K562 (cell line): ENCODE results near the gene HSPA4L. TPM values are rescaled to one million over a fixed set of nuclear protein-coding genes. Genes with fewer than 3 reads are reported as not detected.
A peak's percentile ranks its signal among the peaks of the same experiment; 100 is the strongest.

Experiments
- ATAC-seq: fragments of 200-7000 bp; cut with Tn5 transposase; 3 replicates; pipeline ENCODE4 v1.9.1; 2020; ENCODE audit warnings: moderate library complexity
- BruUV-seq: library from RNA; stranded (reverse); fragments of 400-500 nt; replicated peaks from 2 replicates; lab custom pipeline; 2021; lab: Mats Ljungman, UMichigan
- CTCF ChIA-PET: fragments of 300-600 bp; formaldehyde crosslinking; extraction: SDS; loops from one replicate; lab custom pipeline; 2021; ENCODE audit warnings: low intra/inter-chr PET ratio; lab: Yijun Ruan, JAX
- POLR2A ChIA-PET: fragments of 300-600, 350-650 bp; sonication (Branson Sonifier 250); formaldehyde crosslinking; extraction: SDS; loops from one replicate; lab custom pipeline; 2021; ENCODE audit warnings: antibody characterized with exemption, inconsistent platforms; lab: Yijun Ruan, JAX
- DNase-seq, 4 experiments: peaks; one replicate each; pipeline versions ENCODE4 v3.0.0 to v3.0.0-alpha.2; 2011 to 2018; ENCODE audit warnings: low spot score in 3 of 4, mixed read lengths in 3 of 4; ENCODE audit errors: extremely low read depth in 1 of 4
- FAIRE-seq: peaks from 2 replicates; lab custom pipeline; 2011; peaks lifted over from hg19 to GRCh38; lab: Jason Lieb, UNC
- H2AFZ ChIP-seq: 2 replicates; pipeline ENCODE4 v1.6.0; 2011; ENCODE audit warnings: low read depth, low read length, control low read depth, inconsistent platforms
- H3K27ac ChIP-seq: fragments of 200-600 bp; 3 replicates; pipeline ENCODE4 v1.8.0; 2011; ENCODE audit warnings: low read depth, mild to moderate bottlenecking, control low read depth, inconsistent platforms, low read length, moderate library complexity, mixed read lengths; ENCODE audit errors: extremely low read depth
- H3K27me3 ChIP-seq, 2 experiments: fragments of 300-600 bp in 1 of 2; 2 replicates in 1 of 2; 3 replicates in 1 of 2; pipeline versions ENCODE4 v1.6.0 to v1.8.0; 2011; ENCODE audit warnings: inconsistent platforms in 2 of 2, low read length in 2 of 2, mild to moderate bottlenecking in 1 of 2, mixed read lengths in 1 of 2, moderate library complexity in 1 of 2; ENCODE audit not compliant: control insufficient read depth in 2 of 2, insufficient read depth in 2 of 2
- H3K36me3 ChIP-seq: fragments of 300-600 bp; 3 replicates; pipeline ENCODE4 v1.8.0; 2011; ENCODE audit warnings: mild to moderate bottlenecking, low read length, inconsistent platforms; ENCODE audit not compliant: control insufficient read depth, insufficient read depth
- H3K4me1 ChIP-seq, 2 experiments: fragments of 200-600 bp in 1 of 2; replicated peaks in 1 of 2; 2 replicates in 1 of 2; 3 replicates in 1 of 2; pipeline versions ENCODE4 v1.5.1 to v1.8.0; 2011; ENCODE audit warnings: inconsistent platforms in 2 of 2, low read length in 2 of 2, mild to moderate bottlenecking in 1 of 2, mixed read lengths in 1 of 2, moderate library complexity in 1 of 2; ENCODE audit not compliant: control insufficient read depth in 2 of 2, insufficient read depth in 2 of 2
- H3K4me2 ChIP-seq: 2 replicates; pipeline ENCODE4 v1.6.1; 2011; ENCODE audit warnings: low read length, control low read depth, inconsistent platforms, mixed read lengths; ENCODE audit not compliant: insufficient read depth
- H3K4me3 ChIP-seq: fragments of 200-600 bp; sonication (generic), shearing (Covaris generic); 2 replicates; pipeline ENCODE4 v1.5.1; 2016; ENCODE audit warnings: control low read depth, inconsistent platforms
- H3K79me2 ChIP-seq: fragments of 200-600 bp; 3 replicates; pipeline ENCODE4 v1.8.0; 2011; ENCODE audit warnings: low read length, inconsistent platforms; ENCODE audit not compliant: control insufficient read depth, insufficient read depth
- H3K9ac ChIP-seq, 2 experiments: 2 replicates each; pipeline versions ENCODE4 v1.6.0 to v1.6.1; 2011; ENCODE audit warnings: low read depth in 2 of 2, low read length in 2 of 2, control low read depth in 1 of 2, inconsistent platforms in 1 of 2, mild to moderate bottlenecking in 1 of 2, mixed read lengths in 1 of 2; ENCODE audit not compliant: insufficient read depth in 1 of 2
- H3K9me1 ChIP-seq: one replicate; pipeline ENCODE4 v1.6.0; 2011; ENCODE audit warnings: inconsistent platforms, mild to moderate bottlenecking, low read length, moderate library complexity; ENCODE audit not compliant: control insufficient read depth, insufficient read depth
- H3K9me3 ChIP-seq: replicated peaks from 2 replicates; pipeline ENCODE4 v1.5.1; 2011; ENCODE audit warnings: low read depth, low read length, inconsistent platforms; ENCODE audit not compliant: control insufficient read depth, insufficient read depth
- H4K20me1 ChIP-seq: replicated peaks from 2 replicates; pipeline ENCODE4 v1.6.1; 2011; ENCODE audit warnings: low read length, inconsistent platforms, mixed read lengths; ENCODE audit not compliant: control insufficient read depth, insufficient read depth
- BACH1 ChIP-seq: fragments of 200-800 bp; sonication (Bioruptor generic); IDR thresholded peaks from 2 replicates; pipeline ENCODE4 v1.6.1; 2016; ENCODE audit warnings: missing genetic modification characterization, missing compliant biosample characterization
- BRCA1 ChIP-seq, 2 experiments: fragments of 450-650 bp in 1 of 2; sonication (generic) in 1 of 2; formaldehyde crosslinking in 1 of 2; IDR thresholded peaks; 2 replicates each; pipeline versions ENCODE4 v1.5.0 to v1.6.1; 2017 to 2020; ENCODE audit warnings: mild to moderate bottlenecking in 1 of 2, missing genetic modification reagents in 1 of 2
- KAT7 ChIP-seq: sonication (generic); formaldehyde crosslinking; IDR thresholded peaks from 2 replicates; pipeline ENCODE4 v1.8.0; 2022; ENCODE audit warnings: missing genetic modification reagents, mild to moderate bottlenecking, borderline replicate concordance
- MEIS2 ChIP-seq: fragments of 450-650 bp; IDR thresholded peaks from 2 replicates; pipeline ENCODE4 v1.6.1; 2014; ENCODE audit warnings: mild to moderate bottlenecking; ENCODE audit not compliant: partially characterized antibody
- PHB ChIP-seq: fragments of 250-450 bp; sonication (Bioruptor Pico); IDR thresholded peaks from 2 replicates; pipeline ENCODE4 v1.5.0; 2021
- PHF20 ChIP-seq: fragments of 450-650 bp; IDR thresholded peaks from 2 replicates; pipeline ENCODE4 v1.6.1; 2018; ENCODE audit not compliant: partially characterized antibody
- PHTF2 ChIP-seq: fragments of 250-450 bp; sonication (Bioruptor Pico); IDR thresholded peaks from 2 replicates; pipeline ENCODE4 v1.5.0; 2021; ENCODE audit warnings: mild to moderate bottlenecking
- SNRNP70 ChIP-seq: fragments of 200-400 bp; formaldehyde crosslinking; optimal IDR thresholded peaks from 2 replicates; pipeline ENCODE3; 2017; ENCODE audit warnings: low read depth, low read length
- XRCC5 ChIP-seq: fragments of 200-400 bp; formaldehyde crosslinking; IDR thresholded peaks from 2 replicates; pipeline ENCODE4 v1.6.1; 2017; ENCODE audit warnings: low read depth, mild to moderate bottlenecking, low read length
- ZC3H11A ChIP-seq: IDR thresholded peaks from 2 replicates; pipeline ENCODE4 v1.6.1; 2012; ENCODE audit warnings: low read depth, low read length, improper control_type of control experiment
- ZNF354B ChIP-seq: fragments of 250-450 bp; sonication (Bioruptor Pico); IDR thresholded peaks from 2 replicates; pipeline ENCODE4 v1.4.0; 2020
- WGBS: fragments of 100-300 bp; shearing (Covaris generic); methylation state at CpG from one replicate; pipeline ENCODE4 v1.1.6; 2016; ENCODE audit warnings: low coverage, mixed read lengths; ENCODE audit not compliant: insufficient coverage; ENCODE audit errors: missing lambda C conversion rate; 5-methylcytosine and 5-hydroxymethylcytosine counted together
- in situ Hi-C: fragments of 300-500 bp; cut with MboI; formaldehyde crosslinking; loops from 4 replicates; pipeline ENCODE4 v1.15.0; 2018; ENCODE audit warnings: inconsistent platforms, mixed read lengths
- intact Hi-C: fragments of 100-400 bp; cut with micrococcal nuclease; formaldehyde crosslinking; loops from 2 replicates; pipeline ENCODE4 v1.14.2; 2022
- polyA plus RNA-seq, 8 experiments: library from polyadenylated mRNA; depleted of rRNA in 4 of 8; stranded (reverse) in 5 of 8; unstranded in 3 of 8; fragments of >200 nt; fragmentation: Nextera tagmentation in 2 of 8; fragmentation: Illumina TruSeq in 1 of 8; extraction: Ambion mirVana in 2 of 8; extraction: Trizol in 1 of 8; gene quantifications; 2 replicates each; pipeline versions ENCODE4 v1.2.1 to v1.2.3, GENCODE V29; 2011 to 2014; ENCODE audit warnings: inconsistent platforms in 1 of 8, missing spikeins in 1 of 8
- total RNA-seq, 7 experiments: library from RNA; depleted of rRNA in 6 of 7; stranded (reverse); fragments of >200 nt in 6 of 7; fragmentation: Illumina TruSeq in 2 of 7; extraction: Trizol in 2 of 7; gene quantifications; 2 replicates each; pipeline versions ENCODE4 v1.2.1 to v1.2.3, GENCODE V29; 2011 to 2021; ENCODE audit warnings: low replicate concordance in 1 of 7
- TF ChIP-seq, protein P1 (sequence below): fragments of 450-650 bp; IDR thresholded peaks from 2 replicates; pipeline ENCODE4 v1.7.1; 2018; ENCODE audit warnings: mild to moderate bottlenecking, low read depth; ENCODE audit not compliant: partially characterized antibody
- TF ChIP-seq, protein P2 (sequence below): fragments of 450-650 bp; formaldehyde crosslinking; IDR thresholded peaks from 2 replicates; pipeline ENCODE4 v1.4.0; 2022; ENCODE audit warnings: missing genetic modification characterization
- TF ChIP-seq, protein P3 (sequence below): fragments of 200-800 bp; sonication (Bioruptor generic); IDR thresholded peaks from 2 replicates; pipeline ENCODE4 v1.6.1; 2016; ENCODE audit warnings: missing genetic modification characterization, missing compliant biosample characterization

The HSPA4L gene
- total and polyA plus RNA-seq, 9 of the 15 experiments (the other 6 are each of a cell fraction or from before 2014, with no cell fraction given), result 12.3 to 37.0 (median 21.7) TPM

DNA sequence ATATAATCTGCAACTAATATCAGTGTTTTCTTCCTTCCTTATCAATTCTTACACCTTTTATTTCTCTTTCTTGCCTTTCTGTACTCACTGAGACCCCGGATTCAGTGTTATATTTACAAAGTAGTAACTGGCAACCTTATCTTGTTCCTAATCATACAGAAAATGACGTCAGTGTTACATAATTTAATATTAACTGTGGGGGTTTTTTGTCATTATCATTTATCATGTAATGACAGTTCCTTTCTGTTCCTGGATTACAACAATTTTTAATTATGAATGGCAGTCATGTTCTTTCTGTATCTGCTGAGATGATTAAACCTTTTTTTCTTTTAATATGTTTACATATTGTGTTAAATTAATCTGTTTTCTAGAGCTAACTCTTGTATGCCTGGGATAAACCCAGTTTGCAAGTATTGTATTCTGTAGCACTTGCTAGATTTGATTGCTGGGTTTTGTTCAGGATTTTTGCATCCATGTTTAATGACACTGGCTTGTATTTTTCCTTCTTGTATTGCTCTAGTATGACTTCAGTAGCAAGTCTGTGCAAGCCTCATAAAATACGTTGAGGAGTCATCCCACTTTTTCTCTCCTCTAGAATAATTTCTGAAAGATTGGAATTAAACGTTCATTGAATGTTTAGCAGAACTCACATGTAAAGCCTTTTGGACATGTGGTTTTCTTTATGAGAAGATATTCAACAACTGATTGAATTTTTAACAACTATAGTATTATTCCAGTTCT, 10.4 kb upstream of the HSPA4L start:
- ChIA-PET POLR2A (no interaction called here), CTCF (no interaction called here)
- 15% methylated on average over 4 of the region's 4 CpGs for WGBS
- in situ Hi-C loops, result no loop called here
- Histone ChIP-seq H3K27me3 (no peaks in the 10 kb centered on the region), H3K9me3 (no peaks in the 10 kb centered on the region), H3K79me2 (no peaks in the 10 kb centered on the region), H3K27ac (no peak overlapping the region), H3K9ac (no peak overlapping the region), H3K4me1 (no peaks in the 10 kb centered on the region), H4K20me1 (no peaks in the 10 kb centered on the region), H3K4me2 (no peak overlapping the region), H3K9me1 (no peaks in the 10 kb centered on the region), H3K4me3 (no peak overlapping the region), H2AFZ (no peak overlapping the region; the same call in 1 of the 2 replicates), H3K36me3 (no peaks in the 10 kb centered on the region)
- DNase-seq (no peak), FAIRE-seq (no peak), ATAC-seq (no peak)
- no TSS peak for BruUV-seq
- intact Hi-C loops, result no loop called here
- TF ChIP-seq ZC3H11A (no peak), PHTF2 (CRISPR knock-in tag) (no peak), PHB (CRISPR knock-in tag) (no peak), ZNF354B (CRISPR knock-in tag) (no peak), XRCC5 (no peak), MEIS2 (peak; percentile 29), PHF20 (no peak), BRCA1 (IDR thresholded peaks at IDR 0.05) (no peak), BRCA1 (CRISPR knock-in tag; IDR thresholded peaks at IDR 0.05) (no peak), KAT7 (no peak), BACH1 (tag) (no peak), SNRNP70 (no peak)
- TF ChIP-seq, protein P1, sequence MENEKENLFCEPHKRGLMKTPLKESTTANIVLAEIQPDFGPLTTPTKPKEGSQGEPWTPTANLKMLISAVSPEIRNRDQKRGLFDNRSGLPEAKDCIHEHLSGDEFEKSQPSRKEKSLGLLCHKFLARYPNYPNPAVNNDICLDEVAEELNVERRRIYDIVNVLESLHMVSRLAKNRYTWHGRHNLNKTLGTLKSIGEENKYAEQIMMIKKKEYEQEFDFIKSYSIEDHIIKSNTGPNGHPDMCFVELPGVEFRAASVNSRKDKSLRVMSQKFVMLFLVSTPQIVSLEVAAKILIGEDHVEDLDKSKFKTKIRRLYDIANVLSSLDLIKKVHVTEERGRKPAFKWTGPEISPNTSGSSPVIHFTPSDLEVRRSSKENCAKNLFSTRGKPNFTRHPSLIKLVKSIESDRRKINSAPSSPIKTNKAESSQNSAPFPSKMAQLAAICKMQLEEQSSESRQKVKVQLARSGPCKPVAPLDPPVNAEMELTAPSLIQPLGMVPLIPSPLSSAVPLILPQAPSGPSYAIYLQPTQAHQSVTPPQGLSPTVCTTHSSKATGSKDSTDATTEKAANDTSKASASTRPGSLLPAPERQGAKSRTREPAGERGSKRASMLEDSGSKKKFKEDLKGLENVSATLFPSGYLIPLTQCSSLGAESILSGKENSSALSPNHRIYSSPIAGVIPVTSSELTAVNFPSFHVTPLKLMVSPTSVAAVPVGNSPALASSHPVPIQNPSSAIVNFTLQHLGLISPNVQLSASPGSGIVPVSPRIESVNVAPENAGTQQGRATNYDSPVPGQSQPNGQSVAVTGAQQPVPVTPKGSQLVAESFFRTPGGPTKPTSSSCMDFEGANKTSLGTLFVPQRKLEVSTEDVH, result no peak
- TF ChIP-seq, protein P2, sequence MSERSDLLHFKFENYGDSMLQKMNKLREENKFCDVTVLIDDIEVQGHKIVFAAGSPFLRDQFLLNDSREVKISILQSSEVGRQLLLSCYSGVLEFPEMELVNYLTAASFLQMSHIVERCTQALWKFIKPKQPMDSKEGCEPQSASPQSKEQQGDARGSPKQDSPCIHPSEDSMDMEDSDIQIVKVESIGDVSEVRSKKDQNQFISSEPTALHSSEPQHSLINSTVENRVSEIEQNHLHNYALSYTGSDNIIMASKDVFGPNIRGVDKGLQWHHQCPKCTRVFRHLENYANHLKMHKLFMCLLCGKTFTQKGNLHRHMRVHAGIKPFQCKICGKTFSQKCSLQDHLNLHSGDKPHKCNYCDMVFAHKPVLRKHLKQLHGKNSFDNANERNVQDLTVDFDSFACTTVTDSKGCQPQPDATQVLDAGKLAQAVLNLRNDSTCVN, result no peak
- TF ChIP-seq, protein P3, sequence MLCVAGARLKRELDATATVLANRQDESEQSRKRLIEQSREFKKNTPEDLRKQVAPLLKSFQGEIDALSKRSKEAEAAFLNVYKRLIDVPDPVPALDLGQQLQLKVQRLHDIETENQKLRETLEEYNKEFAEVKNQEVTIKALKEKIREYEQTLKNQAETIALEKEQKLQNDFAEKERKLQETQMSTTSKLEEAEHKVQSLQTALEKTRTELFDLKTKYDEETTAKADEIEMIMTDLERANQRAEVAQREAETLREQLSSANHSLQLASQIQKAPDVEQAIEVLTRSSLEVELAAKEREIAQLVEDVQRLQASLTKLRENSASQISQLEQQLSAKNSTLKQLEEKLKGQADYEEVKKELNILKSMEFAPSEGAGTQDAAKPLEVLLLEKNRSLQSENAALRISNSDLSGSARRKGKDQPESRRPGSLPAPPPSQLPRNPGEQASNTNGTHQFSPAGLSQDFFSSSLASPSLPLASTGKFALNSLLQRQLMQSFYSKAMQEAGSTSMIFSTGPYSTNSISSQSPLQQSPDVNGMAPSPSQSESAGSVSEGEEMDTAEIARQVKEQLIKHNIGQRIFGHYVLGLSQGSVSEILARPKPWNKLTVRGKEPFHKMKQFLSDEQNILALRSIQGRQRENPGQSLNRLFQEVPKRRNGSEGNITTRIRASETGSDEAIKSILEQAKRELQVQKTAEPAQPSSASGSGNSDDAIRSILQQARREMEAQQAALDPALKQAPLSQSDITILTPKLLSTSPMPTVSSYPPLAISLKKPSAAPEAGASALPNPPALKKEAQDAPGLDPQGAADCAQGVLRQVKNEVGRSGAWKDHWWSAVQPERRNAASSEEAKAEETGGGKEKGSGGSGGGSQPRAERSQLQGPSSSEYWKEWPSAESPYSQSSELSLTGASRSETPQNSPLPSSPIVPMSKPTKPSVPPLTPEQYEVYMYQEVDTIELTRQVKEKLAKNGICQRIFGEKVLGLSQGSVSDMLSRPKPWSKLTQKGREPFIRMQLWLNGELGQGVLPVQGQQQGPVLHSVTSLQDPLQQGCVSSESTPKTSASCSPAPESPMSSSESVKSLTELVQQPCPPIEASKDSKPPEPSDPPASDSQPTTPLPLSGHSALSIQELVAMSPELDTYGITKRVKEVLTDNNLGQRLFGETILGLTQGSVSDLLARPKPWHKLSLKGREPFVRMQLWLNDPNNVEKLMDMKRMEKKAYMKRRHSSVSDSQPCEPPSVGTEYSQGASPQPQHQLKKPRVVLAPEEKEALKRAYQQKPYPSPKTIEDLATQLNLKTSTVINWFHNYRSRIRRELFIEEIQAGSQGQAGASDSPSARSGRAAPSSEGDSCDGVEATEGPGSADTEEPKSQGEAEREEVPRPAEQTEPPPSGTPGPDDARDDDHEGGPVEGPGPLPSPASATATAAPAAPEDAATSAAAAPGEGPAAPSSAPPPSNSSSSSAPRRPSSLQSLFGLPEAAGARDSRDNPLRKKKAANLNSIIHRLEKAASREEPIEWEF (CRISPR knock-in tag), result no peak
